GM08714 (cell line): Measurements from ENCODE around the gene TANC2.

Experiments used
- H3K4me3 ChIP-seq: fragments of 200-500 bp; sonication (Bioruptor generic); 2 replicates; pipeline ENCODE4 v1.5.1; 2014; ENCODE audit warnings: mild to moderate bottlenecking, low read length, inconsistent platforms
- ZNF274 ChIP-seq: IDR thresholded peaks from 2 replicates; pipeline ENCODE4 v1.6.1; 2012; ENCODE audit warnings: mild to moderate bottlenecking, low read depth, low read length

TANC2 gene

GRCh38 chr17:62980842-62981241, 14.8 kb downstream of the TANC2 start:
- H3K4me3 ChIP-seq, result no peak overlapping the region
- no peak for TF ChIP-seq ZNF274

GRCh38 chr17:62981933-62982332, 15.9 kb downstream of the TANC2 start:
- no peak overlapping the region for H3K4me3 ChIP-seq
- TF ChIP-seq ZNF274, result no peak

GRCh38 chr17:62984801-62985200, 18.8 kb downstream of the TANC2 start:
- no peak for TF ChIP-seq ZNF274

GRCh38 chr17:62986549-62986948, 20.5 kb downstream of the TANC2 start:
- H3K4me3 ChIP-seq, result no peak overlapping the region

More at GRCh38 chr17:62984801-62985200, 18.8 kb downstream of the TANC2 start:
- no peak overlapping the region for H3K4me3 ChIP-seq

GRCh38 chr17:62987136-62987535, 21.1 kb downstream of the TANC2 start:
- no peak for TF ChIP-seq ZNF274
- no peak overlapping the region for H3K4me3 ChIP-seq

More at GRCh38 chr17:62986549-62986948, 20.5 kb downstream of the TANC2 start:
- TF ChIP-seq ZNF274, result no peak

GRCh38 chr17:62989501-62989900, 23.5 kb downstream of the TANC2 start:
- no peak for TF ChIP-seq ZNF274
- H3K4me3 ChIP-seq, result no peak overlapping the region

- no peak for TF ChIP-seq ZNF274
- no peak overlapping the region for H3K4me3 ChIP-seq
Observed at GRCh38 chr17:62994931-62995330, 28.9 kb downstream of the TANC2 start.

- H3K4me3 ChIP-seq, result no peak overlapping the region
- TF ChIP-seq ZNF274, result no peak
Observed at GRCh38 chr17:62995377-62995885, 29.4 kb downstream of the TANC2 start.

- TF ChIP-seq ZNF274, result no peak
- no peak overlapping the region for H3K4me3 ChIP-seq
Observed at GRCh38 chr17:62996221-62996620, 30.2 kb downstream of the TANC2 start.

GRCh38 chr17:62998166-62998565, 32.1 kb downstream of the TANC2 start:
- no peak overlapping the region for H3K4me3 ChIP-seq
- no peak for TF ChIP-seq ZNF274

- no peak for TF ChIP-seq ZNF274
- H3K4me3 ChIP-seq, result no peak overlapping the region
Observed at GRCh38 chr17:62998665-62999393, 32.8 kb downstream of the TANC2 start.

- TF ChIP-seq ZNF274, result no peak
- no peak overlapping the region for H3K4me3 ChIP-seq
Observed at GRCh38 chr17:62999736-63000135, 33.7 kb downstream of the TANC2 start.

GRCh38 chr17:63001689-63002394, 35.8 kb downstream of the TANC2 start:
- no peak for TF ChIP-seq ZNF274
- no peak overlapping the region for H3K4me3 ChIP-seq

GRCh38 chr17:63002625-63003024, 36.6 kb downstream of the TANC2 start:
- TF ChIP-seq ZNF274, result no peak
- H3K4me3 ChIP-seq, result no peak overlapping the region

- H3K4me3 ChIP-seq, result no peak overlapping the region
- TF ChIP-seq ZNF274, result no peak
Observed at GRCh38 chr17:63015824-63016223, 49.8 kb downstream of the TANC2 start.
